HEK293T (cell line): Measurements from ENCODE around the gene CEP44.

Experiments
- ARNT ChIP-seq: fragments of 450-650 bp; IDR thresholded peaks from 2 replicates; pipeline ENCODE4 v1.6.1; 2017; ENCODE audit warnings: mild to moderate bottlenecking
- BHLHE40 ChIP-seq: fragments of 450-650 bp; IDR thresholded peaks from 2 replicates; pipeline ENCODE4 v1.6.1; 2016; ENCODE audit warnings: mild to moderate bottlenecking, moderate library complexity, borderline replicate concordance
- CTBP1 ChIP-seq: fragments of 450-650 bp; IDR thresholded peaks from 2 replicates; pipeline ENCODE4 v1.6.1; 2016; ENCODE audit warnings: borderline replicate concordance
- FOXA1 ChIP-seq: fragments of 450-650 bp; IDR thresholded peaks from 2 replicates; pipeline ENCODE4 v1.6.1; 2016; ENCODE audit warnings: mild to moderate bottlenecking
- HDGF ChIP-seq: fragments of 450-650 bp; IDR thresholded peaks from 2 replicates; pipeline ENCODE4 v1.6.1; 2017; ENCODE audit warnings: antibody characterized with exemption, borderline replicate concordance
- L3MBTL2 ChIP-seq: fragments of 450-650 bp; conservative IDR thresholded peaks from 2 replicates; pipeline ENCODE4 v1.6.1; 2016; ENCODE audit warnings: mild to moderate bottlenecking
- NFRKB ChIP-seq: fragments of 450-650 bp; IDR thresholded peaks from 2 replicates; pipeline ENCODE4 v1.6.1; 2016; ENCODE audit warnings: mild to moderate bottlenecking, moderate library complexity
- SP1 ChIP-seq: fragments of 450-650 bp; IDR thresholded peaks from 2 replicates; pipeline ENCODE4 v1.6.1; 2017
- SUZ12 ChIP-seq: fragments of 450-650 bp; IDR thresholded peaks from 2 replicates; pipeline ENCODE4 v1.6.1; 2016; ENCODE audit warnings: mild to moderate bottlenecking
- TARDBP ChIP-seq: fragments of 450-650 bp; IDR thresholded peaks from 2 replicates; pipeline ENCODE4 v1.6.1; 2016
- TF ChIP-seq, protein P1 (sequence below): fragments of 450-650 bp; IDR thresholded peaks from 2 replicates; pipeline ENCODE4 v1.6.1; 2016

- TF ChIP-seq BHLHE40 (no peak), TARDBP (no peak), ARNT (no peak), SUZ12 (no peak), SP1 (no peak), NFRKB (no peak), CTBP1 (no peak), HDGF (no peak), FOXA1 (no peak), L3MBTL2 (no peak)
- TF ChIP-seq, protein P1, sequence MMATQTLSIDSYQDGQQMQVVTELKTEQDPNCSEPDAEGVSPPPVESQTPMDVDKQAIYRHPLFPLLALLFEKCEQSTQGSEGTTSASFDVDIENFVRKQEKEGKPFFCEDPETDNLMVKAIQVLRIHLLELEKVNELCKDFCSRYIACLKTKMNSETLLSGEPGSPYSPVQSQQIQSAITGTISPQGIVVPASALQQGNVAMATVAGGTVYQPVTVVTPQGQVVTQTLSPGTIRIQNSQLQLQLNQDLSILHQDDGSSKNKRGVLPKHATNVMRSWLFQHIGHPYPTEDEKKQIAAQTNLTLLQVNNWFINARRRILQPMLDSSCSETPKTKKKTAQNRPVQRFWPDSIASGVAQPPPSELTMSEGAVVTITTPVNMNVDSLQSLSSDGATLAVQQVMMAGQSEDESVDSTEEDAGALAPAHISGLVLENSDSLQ = no peak
These were observed 24.1 kb upstream of the CEP44 start for GRCh38 chr4:174259580-174259979.
